ENCODE results near the gene KANSL1L. TPM values are rescaled to one million over a fixed set of nuclear protein-coding genes. Genes with fewer than 3 reads are reported as not detected.

KANSL1L gene
- total RNA-seq, 4 donors from 2014 or later = 25.1 to 41.5 (median 30.0) TPM

GRCh38 chr2:209993968-209994367 is 177.2 kb downstream of the KANSL1L start:
- no peak for TF ChIP-seq CTCF (IDR thresholded peaks at IDR 0.05)
- TF ChIP-seq POLR2AphosphoS5 (IDR thresholded peaks at IDR 0.05) = no peak
- no peak for TF ChIP-seq POLR2A (IDR thresholded peaks at IDR 0.05; ENCODE audit: low read depth)
- no peak for TF ChIP-seq EP300 (IDR thresholded peaks at IDR 0.05)
- no peaks in the 10 kb centered on the region for H3K4me1 ChIP-seq
- DNase-seq (ENCODE audit: extremely low spot score) = no peak
- no peaks in the 10 kb centered on the region for H3K9me3 ChIP-seq
- H3K36me3 ChIP-seq = no peaks in the 10 kb centered on the region
- intact Hi-C loops (cut with DNase I) = no loop called here
- no peak overlapping the region for H3K27ac ChIP-seq (replicated peaks in 1 of 4)
- 92% methylated on average over 9 of the region's 9 CpGs for WGBS
- H3K27me3 ChIP-seq = no peaks in the 10 kb centered on the region
- no peak overlapping the region for H3K4me3 ChIP-seq

DNA sequence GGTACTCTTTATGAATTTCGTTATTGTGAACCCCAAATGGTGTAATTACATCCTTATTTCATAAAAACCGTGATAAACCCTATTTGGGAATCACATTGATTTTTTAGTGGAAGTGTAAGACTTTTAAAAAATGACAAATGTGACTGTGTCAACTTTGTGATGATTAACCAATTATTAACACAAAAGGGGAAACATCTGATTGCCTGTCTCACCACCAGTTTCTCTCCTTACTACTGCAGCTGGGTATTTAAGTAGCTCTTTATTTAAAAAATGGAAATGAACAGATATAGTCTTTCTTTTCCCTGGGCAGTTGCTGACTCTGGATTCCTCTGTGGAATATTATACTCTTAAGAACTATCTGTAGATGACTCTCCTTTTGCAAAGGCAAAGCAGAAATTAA is 180.4 kb downstream of the KANSL1L start:
- intact Hi-C loops (cut with DNase I) = no loop called here

DNA sequence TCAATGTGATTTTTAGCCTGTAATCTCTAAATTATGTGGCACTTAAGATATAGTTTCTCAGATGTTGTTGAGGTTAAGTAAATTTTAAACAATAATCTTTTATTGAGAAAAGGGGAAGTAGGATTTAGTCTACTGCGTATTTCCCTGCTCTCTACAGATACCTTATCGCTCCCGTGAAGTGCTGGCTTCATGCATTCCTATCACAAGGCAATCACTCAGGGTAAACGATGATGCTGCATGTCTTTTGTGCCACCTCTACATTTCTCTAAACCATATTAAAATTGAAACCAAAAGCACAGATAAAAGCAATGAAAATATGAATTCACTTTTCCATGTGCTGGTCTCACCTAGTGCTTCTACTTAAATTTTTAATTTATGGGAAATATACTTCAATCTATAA is 183.2 kb downstream of the KANSL1L start:
- H3K27ac ChIP-seq (replicated peaks in 1 of 4) = no peak overlapping the region
- H3K36me3 ChIP-seq = no peaks in the 10 kb centered on the region
- no peaks in the 10 kb centered on the region for H3K9me3 ChIP-seq
- intact Hi-C loops (cut with DNase I) = no loop called here
- no peak for TF ChIP-seq CTCF (IDR thresholded peaks at IDR 0.05)
- no peak for TF ChIP-seq EP300 (IDR thresholded peaks at IDR 0.05)
- TF ChIP-seq POLR2AphosphoS5 (IDR thresholded peaks at IDR 0.05) = no peak
- TF ChIP-seq POLR2A (IDR thresholded peaks at IDR 0.05; ENCODE audit: low read depth) = no peak
- no peak for DNase-seq (ENCODE audit: extremely low spot score)
- no peak overlapping the region for H3K4me3 ChIP-seq
- 74% methylated on average over 4 of the region's 4 CpGs for WGBS
- H3K4me1 ChIP-seq = no peaks in the 10 kb centered on the region
- H3K27me3 ChIP-seq = no peaks in the 10 kb centered on the region

More for the DNA sequence above, 180.4 kb downstream of the KANSL1L start:
- Histone ChIP-seq H3K36me3 (no peaks in the 10 kb centered on the region), H3K4me1 (no peaks in the 10 kb centered on the region), H3K4me3 (no peak overlapping the region), H3K9me3 (no peaks in the 10 kb centered on the region), H3K27me3 (no peaks in the 10 kb centered on the region), H3K27ac (replicated peaks in 1 of 4) (no peak overlapping the region)
- TF ChIP-seq POLR2AphosphoS5 (IDR thresholded peaks at IDR 0.05) = no peak
- TF ChIP-seq CTCF (IDR thresholded peaks at IDR 0.05) = no peak
- TF ChIP-seq POLR2A (IDR thresholded peaks at IDR 0.05; ENCODE audit: low read depth) = no peak
- TF ChIP-seq EP300 (IDR thresholded peaks at IDR 0.05) = no peak
- DNase-seq (ENCODE audit: extremely low spot score) = no peak
- WGBS = 87% methylated on average over 2 of the region's 2 CpGs

DNA sequence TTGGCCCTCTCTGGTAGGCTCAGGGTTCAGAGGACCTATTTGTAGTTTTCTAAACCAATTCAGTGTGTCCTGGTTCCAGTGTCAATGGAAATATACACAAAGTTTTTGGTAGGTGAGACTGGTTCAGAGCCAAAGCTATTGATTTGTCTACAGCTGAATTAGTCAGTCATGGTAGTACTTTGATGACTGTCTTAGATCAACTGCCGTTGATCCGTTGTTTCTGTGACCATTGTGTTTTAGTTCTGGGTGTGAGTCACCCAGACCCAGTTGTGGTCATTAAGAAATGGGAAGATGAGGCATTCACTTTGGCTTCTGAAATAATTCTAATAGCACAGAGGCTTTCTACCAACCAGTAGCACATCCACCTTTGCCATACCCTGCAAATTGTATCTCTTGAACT is 184.8 kb downstream of the KANSL1L start:
- Histone ChIP-seq H3K4me1 (no peaks in the 10 kb centered on the region), H3K36me3 (no peaks in the 10 kb centered on the region), H3K27ac (replicated peaks in 1 of 4) (no peak overlapping the region), H3K4me3 (no peak overlapping the region), H3K27me3 (no peaks in the 10 kb centered on the region), H3K9me3 (no peaks in the 10 kb centered on the region)
- TF ChIP-seq CTCF (IDR thresholded peaks at IDR 0.05) (no peak), EP300 (IDR thresholded peaks at IDR 0.05) (no peak), POLR2A (IDR thresholded peaks at IDR 0.05; ENCODE audit: low read depth) (no peak), POLR2AphosphoS5 (IDR thresholded peaks at IDR 0.05) (no peak)
- intact Hi-C loops (cut with DNase I) = no loop called here
- WGBS = 75% methylated on average over 2 of the region's 2 CpGs
- DNase-seq (ENCODE audit: extremely low spot score) = no peak

GRCh38 chr2:209985874-209986273 is 185.3 kb downstream of the KANSL1L start:
- no peak overlapping the region for H3K27ac ChIP-seq (replicated peaks in 1 of 4)
- H3K36me3 ChIP-seq = no peaks in the 10 kb centered on the region
- H3K27me3 ChIP-seq = no peaks in the 10 kb centered on the region
- no peaks in the 10 kb centered on the region for H3K4me1 ChIP-seq
- no peak overlapping the region for H3K4me3 ChIP-seq
- H3K9me3 ChIP-seq = no peaks in the 10 kb centered on the region
- TF ChIP-seq POLR2AphosphoS5 (IDR thresholded peaks at IDR 0.05) (no peak), POLR2A (IDR thresholded peaks at IDR 0.05; ENCODE audit: low read depth) (no peak), EP300 (IDR thresholded peaks at IDR 0.05) (no peak), CTCF (IDR thresholded peaks at IDR 0.05) (no peak)
- WGBS = 64% methylated on average over 3 of the region's 3 CpGs
- no peak for DNase-seq (ENCODE audit: extremely low spot score)
- intact Hi-C loops (cut with DNase I) = no loop called here
